ENCODE measurements around the gene ZFR2.

The ZFR2 gene

DNA sequence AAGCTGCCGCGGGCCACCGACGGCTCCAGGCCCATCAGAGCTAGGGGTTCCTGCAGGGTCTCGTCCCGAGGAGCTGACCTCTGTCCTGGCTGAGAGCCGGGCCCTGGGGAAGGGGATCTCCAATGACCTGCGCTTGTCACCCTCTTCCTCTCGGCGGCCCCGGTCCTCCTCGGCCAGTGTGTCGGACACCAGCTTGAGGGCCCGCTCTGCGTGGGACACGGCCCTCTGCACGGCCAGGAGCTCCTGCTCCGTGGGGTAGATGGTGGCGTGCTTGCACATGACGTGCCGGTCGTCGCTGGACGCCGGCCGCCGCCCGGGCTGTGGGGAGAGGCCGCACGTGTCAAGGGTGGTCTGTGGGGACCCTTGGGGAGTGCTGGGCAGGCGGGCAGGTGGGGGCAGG, 49.9 kb downstream of the ZFR2 start:
- TF ChIP-seq EZH2 (IDR thresholded peaks at IDR 0.05; ENCODE audit: borderline replicate concordance, low read length) (no peak), CTCF (IDR thresholded peaks at IDR 0.05; ENCODE audit: low read length) (no peak)
- no peaks in the 10 kb centered on the region for H3K9me3 ChIP-seq (ENCODE audit: low read length)
- no peak overlapping the region for H2AFZ ChIP-seq (ENCODE audit: low read length)
- no peaks in the 10 kb centered on the region for H3K79me2 ChIP-seq (ENCODE audit: insufficient read depth, low read length)
- H3K36me3 ChIP-seq (ENCODE audit: insufficient read depth, low read length): no peaks in the 10 kb centered on the region
- H3K4me1 ChIP-seq (ENCODE audit: insufficient read depth, low read length, severe bottlenecking): no peaks in the 10 kb centered on the region
- no peaks in the 10 kb centered on the region for H4K20me1 ChIP-seq (ENCODE audit: insufficient read depth, low read length)
- no peak overlapping the region for H3K4me3 ChIP-seq (ENCODE audit: low read depth, low read length, poor library complexity, severe bottlenecking)
- no peaks in the 10 kb centered on the region for H3K9me2 ChIP-seq (ENCODE audit: low read depth, low read length)
- H3K4me2 ChIP-seq (ENCODE audit: low read length): no peak overlapping the region
- H3F3A ChIP-seq (ENCODE audit: insufficient read depth, low read length): no peaks in the 10 kb centered on the region
- no peak overlapping the region for H3K27ac ChIP-seq (ENCODE audit: low read depth, low read length, poor library complexity, severe bottlenecking)
- H3K9ac ChIP-seq (ENCODE audit: low read length): no peak overlapping the region
- peaks cover 13% of the 10 kb centered on the region; the same call in 1 of the 2 replicates for H3K27me3 ChIP-seq (ENCODE audit: insufficient read depth, low read length)

DNA sequence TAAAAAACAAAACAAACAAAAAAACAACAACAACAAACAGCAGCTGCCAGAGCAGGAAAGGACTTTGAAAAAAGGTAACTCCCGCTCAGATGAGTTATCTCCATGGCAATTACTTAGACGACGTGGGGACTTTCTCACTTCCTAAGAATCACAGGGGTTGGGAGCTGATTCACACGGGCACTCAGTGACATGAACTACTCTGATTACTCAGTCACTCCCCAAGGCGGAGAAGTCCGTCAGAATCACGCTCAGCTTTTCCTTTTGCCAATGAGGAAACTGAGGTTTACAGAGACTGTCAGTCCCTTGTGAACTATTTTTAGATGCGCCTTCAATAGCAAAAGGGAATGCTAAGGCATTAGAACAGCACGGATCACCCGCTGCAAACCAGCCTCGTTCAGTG, 50.4 kb downstream of the ZFR2 start:
- no peak overlapping the region for H3K4me3 ChIP-seq (ENCODE audit: low read depth, low read length, poor library complexity, severe bottlenecking)
- H3F3A ChIP-seq (ENCODE audit: insufficient read depth, low read length): no peaks in the 10 kb centered on the region
- H2AFZ ChIP-seq (ENCODE audit: low read length): no peak overlapping the region

GRCh38 chr19:3817761-3818160, 51.1 kb downstream of the ZFR2 start:
- Histone ChIP-seq H3K4me1 (ENCODE audit: insufficient read depth, low read length, severe bottlenecking) (no peaks in the 10 kb centered on the region), H3K27ac (ENCODE audit: low read depth, low read length, poor library complexity, severe bottlenecking) (no peak overlapping the region), H3K9me3 (ENCODE audit: low read length) (no peaks in the 10 kb centered on the region), H3F3A (ENCODE audit: insufficient read depth, low read length) (no peaks in the 10 kb centered on the region), H4K20me1 (ENCODE audit: insufficient read depth, low read length) (no peaks in the 10 kb centered on the region), H3K9me2 (ENCODE audit: low read depth, low read length) (no peaks in the 10 kb centered on the region), H3K9ac (ENCODE audit: low read length) (no peak overlapping the region), H3K79me2 (ENCODE audit: insufficient read depth, low read length) (no peaks in the 10 kb centered on the region), H3K4me3 (ENCODE audit: low read depth, low read length, poor library complexity, severe bottlenecking) (no peak overlapping the region), H3K4me2 (ENCODE audit: low read length) (no peak overlapping the region), H2AFZ (ENCODE audit: low read length) (no peak overlapping the region), H3K27me3 (ENCODE audit: insufficient read depth, low read length) (peaks cover 7% of the 10 kb centered on the region; the same call in 1 of the 2 replicates), H3K36me3 (ENCODE audit: insufficient read depth, low read length) (no peaks in the 10 kb centered on the region)
- TF ChIP-seq CTCF (IDR thresholded peaks at IDR 0.05; ENCODE audit: low read length): no peak
- no peak for TF ChIP-seq EZH2 (IDR thresholded peaks at IDR 0.05; ENCODE audit: borderline replicate concordance, low read length)

More for the DNA sequence above, 50.4 kb downstream of the ZFR2 start:
- H3K79me2 ChIP-seq (ENCODE audit: insufficient read depth, low read length): no peaks in the 10 kb centered on the region
- no peaks in the 10 kb centered on the region for H3K4me1 ChIP-seq (ENCODE audit: insufficient read depth, low read length, severe bottlenecking)
- peaks cover 8% of the 10 kb centered on the region; the same call in 1 of the 2 replicates for H3K27me3 ChIP-seq (ENCODE audit: insufficient read depth, low read length)
- no peak overlapping the region for H3K4me2 ChIP-seq (ENCODE audit: low read length)
- H3K9me3 ChIP-seq (ENCODE audit: low read length): no peaks in the 10 kb centered on the region
- H3K36me3 ChIP-seq (ENCODE audit: insufficient read depth, low read length): no peaks in the 10 kb centered on the region
- H3K27ac ChIP-seq (ENCODE audit: low read depth, low read length, poor library complexity, severe bottlenecking): no peak overlapping the region
- H3K9me2 ChIP-seq (ENCODE audit: low read depth, low read length): no peaks in the 10 kb centered on the region
- H4K20me1 ChIP-seq (ENCODE audit: insufficient read depth, low read length): no peaks in the 10 kb centered on the region
- no peak overlapping the region for H3K9ac ChIP-seq (ENCODE audit: low read length)
- TF ChIP-seq EZH2 (IDR thresholded peaks at IDR 0.05; ENCODE audit: borderline replicate concordance, low read length): no peak
- TF ChIP-seq CTCF (IDR thresholded peaks at IDR 0.05; ENCODE audit: low read length): no peak

All from OCI-LY1 (cell line).